ENCODE results near the gene SERPINB10.

DNA sequence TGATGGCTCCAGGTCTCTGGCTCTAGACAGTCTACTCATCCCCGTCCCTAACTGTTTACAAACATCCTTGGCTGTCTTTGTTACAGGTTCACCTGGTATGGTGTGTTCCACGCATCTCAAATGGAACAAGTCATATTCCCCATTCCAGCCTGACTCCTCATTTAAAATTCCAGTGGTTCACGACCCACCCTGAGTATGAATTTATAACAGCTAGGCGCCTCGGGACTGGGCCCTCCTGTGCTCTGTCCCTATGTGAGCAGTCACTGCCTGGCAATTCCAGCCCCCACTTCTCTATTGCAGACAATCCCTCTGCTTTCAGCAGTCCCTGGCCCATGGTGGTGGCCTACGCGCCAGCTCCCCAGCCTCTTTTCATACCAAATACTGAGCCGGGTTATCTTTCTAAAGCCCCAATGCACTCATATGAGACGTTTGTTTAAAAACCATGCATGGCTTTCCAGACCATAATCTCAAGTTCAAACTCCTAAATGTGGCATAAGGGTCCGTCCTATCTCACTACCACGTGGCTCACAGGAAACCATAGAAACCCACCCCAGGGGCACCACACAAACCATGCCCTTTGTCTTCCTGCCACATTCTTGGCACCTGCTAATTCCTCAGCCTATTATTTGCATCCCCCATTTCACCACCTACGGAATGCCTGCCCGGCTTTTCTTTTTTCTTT, 63.7 kb downstream of the SERPINB10 start:
- TF ChIP-seq, protein P1, sequence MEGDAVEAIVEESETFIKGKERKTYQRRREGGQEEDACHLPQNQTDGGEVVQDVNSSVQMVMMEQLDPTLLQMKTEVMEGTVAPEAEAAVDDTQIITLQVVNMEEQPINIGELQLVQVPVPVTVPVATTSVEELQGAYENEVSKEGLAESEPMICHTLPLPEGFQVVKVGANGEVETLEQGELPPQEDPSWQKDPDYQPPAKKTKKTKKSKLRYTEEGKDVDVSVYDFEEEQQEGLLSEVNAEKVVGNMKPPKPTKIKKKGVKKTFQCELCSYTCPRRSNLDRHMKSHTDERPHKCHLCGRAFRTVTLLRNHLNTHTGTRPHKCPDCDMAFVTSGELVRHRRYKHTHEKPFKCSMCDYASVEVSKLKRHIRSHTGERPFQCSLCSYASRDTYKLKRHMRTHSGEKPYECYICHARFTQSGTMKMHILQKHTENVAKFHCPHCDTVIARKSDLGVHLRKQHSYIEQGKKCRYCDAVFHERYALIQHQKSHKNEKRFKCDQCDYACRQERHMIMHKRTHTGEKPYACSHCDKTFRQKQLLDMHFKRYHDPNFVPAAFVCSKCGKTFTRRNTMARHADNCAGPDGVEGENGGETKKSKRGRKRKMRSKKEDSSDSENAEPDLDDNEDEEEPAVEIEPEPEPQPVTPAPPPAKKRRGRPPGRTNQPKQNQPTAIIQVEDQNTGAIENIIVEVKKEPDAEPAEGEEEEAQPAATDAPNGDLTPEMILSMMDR (IDR thresholded peaks at IDR 0.05; ENCODE audit: low read depth, low read length, poor library complexity, severe bottlenecking): no peak
- no peak for TF ChIP-seq EZH2phosphoT487 (IDR thresholded peaks at IDR 0.05; ENCODE audit: borderline replicate concordance, low read length)
